Mammary epithelial cell (primary cell): ENCODE results near the gene CPED1.

ENCODE experiments used
- EZH2 ChIP-seq: IDR thresholded peaks from 2 replicates; pipeline ENCODE4 v1.6.1; 2012; ENCODE audit warnings: low read length, inconsistent platforms, borderline replicate concordance
- TF ChIP-seq, protein P1 (sequence below), 2 donors: IDR thresholded peaks in 1 of 2; conservative IDR thresholded peaks in 1 of 2; 2 replicates each; pipeline ENCODE4 v1.5.1; 2011 to 2012; ENCODE audit warnings: inconsistent platforms in 2 of 2, low read length in 2 of 2, mild to moderate bottlenecking in 2 of 2, control low read depth in 1 of 2, low read depth in 1 of 2; ENCODE audit not compliant: insufficient read depth in 1 of 2; ENCODE audit errors: extremely low read depth in 1 of 2

DNA sequence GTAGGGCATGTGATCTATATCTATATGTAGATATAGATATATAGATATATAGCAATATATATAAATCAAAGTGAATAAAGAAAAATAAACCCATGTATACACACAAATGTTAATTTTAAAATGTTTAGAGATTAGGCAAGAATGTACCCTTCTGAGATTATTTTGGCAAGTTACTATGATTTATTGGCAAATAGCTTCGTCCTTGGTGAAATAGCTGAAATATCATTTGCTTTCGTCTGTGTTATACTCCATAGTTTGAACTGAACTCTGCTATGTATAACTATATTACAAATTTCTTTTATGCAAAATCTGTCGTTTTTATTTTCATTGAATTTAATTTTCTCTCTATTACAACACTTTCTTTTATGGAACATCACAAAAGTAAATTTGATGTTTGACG is 57.5 kb downstream of the CPED1 start:
- TF ChIP-seq, protein P1, sequence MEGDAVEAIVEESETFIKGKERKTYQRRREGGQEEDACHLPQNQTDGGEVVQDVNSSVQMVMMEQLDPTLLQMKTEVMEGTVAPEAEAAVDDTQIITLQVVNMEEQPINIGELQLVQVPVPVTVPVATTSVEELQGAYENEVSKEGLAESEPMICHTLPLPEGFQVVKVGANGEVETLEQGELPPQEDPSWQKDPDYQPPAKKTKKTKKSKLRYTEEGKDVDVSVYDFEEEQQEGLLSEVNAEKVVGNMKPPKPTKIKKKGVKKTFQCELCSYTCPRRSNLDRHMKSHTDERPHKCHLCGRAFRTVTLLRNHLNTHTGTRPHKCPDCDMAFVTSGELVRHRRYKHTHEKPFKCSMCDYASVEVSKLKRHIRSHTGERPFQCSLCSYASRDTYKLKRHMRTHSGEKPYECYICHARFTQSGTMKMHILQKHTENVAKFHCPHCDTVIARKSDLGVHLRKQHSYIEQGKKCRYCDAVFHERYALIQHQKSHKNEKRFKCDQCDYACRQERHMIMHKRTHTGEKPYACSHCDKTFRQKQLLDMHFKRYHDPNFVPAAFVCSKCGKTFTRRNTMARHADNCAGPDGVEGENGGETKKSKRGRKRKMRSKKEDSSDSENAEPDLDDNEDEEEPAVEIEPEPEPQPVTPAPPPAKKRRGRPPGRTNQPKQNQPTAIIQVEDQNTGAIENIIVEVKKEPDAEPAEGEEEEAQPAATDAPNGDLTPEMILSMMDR (conservative IDR thresholded peaks at IDR 0.05 in 1 of 2, IDR thresholded peaks at IDR 0.05 in 1 of 2; ENCODE audit: extremely low read depth in 1 of 2, insufficient read depth in 1 of 2, low read depth in 1 of 2, low read length in 2 of 2), result no peak
- no peak for TF ChIP-seq EZH2
